ENCODE measurements around the gene PDZD2.
"Not testable (repeated sequence)": the region's sequence is repeated elsewhere in the genome, so short reads cannot be mapped to it uniquely, and the experiment has no call there.

The PDZD2 gene

DNA sequence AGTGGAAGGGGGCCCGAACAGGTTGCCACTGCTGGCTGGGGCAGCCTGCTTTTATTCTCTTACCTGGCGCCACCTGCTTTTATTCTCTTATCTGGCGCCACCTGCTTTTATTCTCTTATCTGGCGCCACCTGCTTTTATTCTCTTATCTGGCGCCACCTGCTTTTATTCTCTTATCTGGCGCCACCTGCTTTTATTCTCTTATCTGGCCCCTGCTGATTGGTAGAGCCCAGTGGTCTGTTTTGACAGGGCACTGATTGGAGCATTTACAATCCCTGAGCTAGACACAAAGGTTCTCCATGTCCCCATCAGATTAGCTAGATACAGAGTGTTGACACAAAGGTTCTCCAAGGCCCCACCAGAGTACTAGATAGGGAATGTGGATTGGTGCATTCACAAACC, 52.5 kb downstream of the PDZD2 start:
- not testable (repeated sequence) for H3K36me3 Mint-ChIP-seq (ENCODE audit: low read depth); DNase-seq; ATAC-seq; H3K9me3 Mint-ChIP-seq; H3K4me3 Mint-ChIP-seq; H3K4me1 Mint-ChIP-seq; H3K27me3 Mint-ChIP-seq; H3K27ac Mint-ChIP-seq

DNA sequence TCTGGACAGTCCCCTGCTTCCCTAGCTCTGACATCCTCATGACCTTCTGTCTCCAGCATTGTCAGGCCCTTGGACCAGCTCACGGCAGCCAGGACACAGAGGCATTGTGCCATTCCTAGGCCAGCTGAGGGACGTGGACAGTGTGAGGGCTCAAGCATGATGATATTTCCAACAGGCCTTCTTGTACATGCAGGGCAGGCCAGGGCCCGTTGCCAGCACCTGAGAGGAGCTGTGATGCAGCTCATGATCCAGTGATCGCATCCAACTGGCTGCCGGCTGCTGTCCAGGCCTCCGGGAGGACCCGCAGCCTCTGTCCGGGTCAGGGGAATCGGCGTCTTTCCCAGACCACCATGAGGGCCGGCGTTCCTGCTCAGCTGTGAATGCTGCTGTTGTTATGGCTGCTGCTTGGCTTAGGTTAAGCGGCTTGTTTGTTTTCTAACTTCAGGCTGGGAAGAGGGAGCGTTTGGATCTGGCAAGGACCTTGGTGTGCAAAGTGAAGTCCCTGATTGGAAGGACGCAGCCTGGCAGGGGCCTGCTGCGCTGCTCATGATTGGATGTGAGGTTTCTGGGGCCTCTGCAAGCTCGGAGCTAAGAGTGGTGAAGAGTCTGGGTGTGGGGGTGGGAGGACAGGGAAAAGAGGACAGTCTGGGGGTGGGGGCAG, 53.8 kb downstream of the PDZD2 start:
- Mint-ChIP-seq H3K27me3 (no peaks in the 10 kb centered on the region), H3K27ac (no peak overlapping the region), H3K9me3 (no peaks in the 10 kb centered on the region), H3K36me3 (ENCODE audit: low read depth) (no peaks in the 10 kb centered on the region), H3K4me1 (no peaks in the 10 kb centered on the region), H3K4me3 (no peak overlapping the region)
- no peak for DNase-seq
- no peak for ATAC-seq

DNA sequence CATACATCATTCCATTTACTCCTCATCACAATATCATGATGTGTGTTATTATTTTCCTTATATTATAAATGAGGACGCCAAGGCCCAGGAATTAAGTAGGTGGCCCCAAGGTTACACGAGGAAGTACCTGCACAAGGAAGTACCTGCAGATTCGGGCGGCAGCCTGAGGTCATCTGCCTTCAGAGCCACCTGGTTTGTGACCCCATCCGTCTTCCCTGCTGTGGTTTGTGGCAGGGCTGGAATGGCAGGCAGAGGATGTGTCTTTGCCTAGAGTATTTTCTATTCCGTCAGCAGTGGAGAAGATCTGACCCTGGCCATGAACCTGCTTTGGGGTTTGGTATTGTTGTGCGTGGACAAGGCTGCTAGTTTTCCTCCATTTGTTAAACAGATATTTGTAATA, 59.7 kb downstream of the PDZD2 start:
- Mint-ChIP-seq H3K4me1 (no peaks in the 10 kb centered on the region), H3K27me3 (peaks cover 6% of the 10 kb centered on the region), H3K27ac (no peak overlapping the region), H3K9me3 (no peaks in the 10 kb centered on the region), H3K36me3 (ENCODE audit: low read depth) (no peaks in the 10 kb centered on the region), H3K4me3 (no peak overlapping the region)
- ATAC-seq: no peak
- DNase-seq: no peak

DNA sequence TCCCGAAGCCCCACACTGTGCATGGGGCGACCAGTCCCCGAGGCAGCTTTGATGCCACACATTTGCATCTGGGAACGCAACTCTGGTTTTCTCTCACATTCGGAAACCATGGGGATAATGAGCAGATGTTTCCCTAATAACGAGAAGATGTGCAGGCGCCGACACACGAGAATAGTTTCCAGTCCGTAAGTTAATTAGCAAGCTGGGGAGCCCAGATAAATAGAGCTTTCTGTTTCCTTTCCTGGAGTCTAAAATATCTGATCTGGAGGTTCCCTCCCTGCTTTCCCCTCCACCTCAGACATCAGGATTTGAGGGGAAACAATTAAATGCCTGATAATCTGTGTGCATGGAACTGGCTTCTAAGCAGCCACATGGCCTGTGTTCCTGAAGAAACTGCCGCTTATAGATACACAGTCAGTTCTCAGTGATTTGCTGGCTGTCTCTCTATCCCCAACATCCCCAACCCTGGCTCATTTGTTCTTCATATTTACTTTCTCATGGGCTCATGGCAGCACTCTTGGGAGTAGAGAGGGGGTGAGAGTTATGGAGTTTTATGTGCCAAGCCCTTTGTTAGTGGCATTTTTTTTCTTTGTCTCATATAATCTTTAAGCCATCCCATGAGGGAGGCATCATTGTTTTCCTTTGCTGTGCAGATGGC, 62.8 kb downstream of the PDZD2 start:
- Mint-ChIP-seq H3K27ac (no peak overlapping the region), H3K4me3 (no peak overlapping the region), H3K27me3 (peaks cover 9% of the 10 kb centered on the region), H3K9me3 (no peaks in the 10 kb centered on the region), H3K4me1 (no peaks in the 10 kb centered on the region), H3K36me3 (ENCODE audit: low read depth) (no peaks in the 10 kb centered on the region)
- ATAC-seq (no peak), DNase-seq (no peak)

DNA sequence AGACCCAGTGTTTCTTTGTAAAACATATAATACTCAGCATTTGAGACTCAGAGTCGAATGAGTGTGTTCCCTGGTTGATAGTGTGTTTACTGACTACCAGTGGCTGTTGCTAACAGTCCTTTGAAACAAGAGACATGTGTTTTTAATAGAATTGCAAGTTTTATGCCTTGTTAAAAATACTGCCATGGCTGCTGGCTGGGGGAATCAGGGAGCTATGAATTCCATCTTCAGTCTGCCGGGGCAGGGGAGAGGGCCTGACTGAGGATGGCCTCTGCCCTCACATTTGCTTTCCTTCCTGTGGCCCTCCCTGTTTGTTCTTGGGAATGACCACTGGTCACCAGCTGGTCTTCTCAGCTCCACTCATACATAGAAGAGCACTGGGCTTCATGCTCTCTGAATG, 63.8 kb downstream of the PDZD2 start:
- DNase-seq (no peak), ATAC-seq (no peak)
- Mint-ChIP-seq H3K4me3 (no peak overlapping the region), H3K36me3 (ENCODE audit: low read depth) (no peaks in the 10 kb centered on the region), H3K4me1 (no peaks in the 10 kb centered on the region), H3K9me3 (no peaks in the 10 kb centered on the region), H3K27ac (no peak overlapping the region), H3K27me3 (peaks cover 9% of the 10 kb centered on the region)

DNA sequence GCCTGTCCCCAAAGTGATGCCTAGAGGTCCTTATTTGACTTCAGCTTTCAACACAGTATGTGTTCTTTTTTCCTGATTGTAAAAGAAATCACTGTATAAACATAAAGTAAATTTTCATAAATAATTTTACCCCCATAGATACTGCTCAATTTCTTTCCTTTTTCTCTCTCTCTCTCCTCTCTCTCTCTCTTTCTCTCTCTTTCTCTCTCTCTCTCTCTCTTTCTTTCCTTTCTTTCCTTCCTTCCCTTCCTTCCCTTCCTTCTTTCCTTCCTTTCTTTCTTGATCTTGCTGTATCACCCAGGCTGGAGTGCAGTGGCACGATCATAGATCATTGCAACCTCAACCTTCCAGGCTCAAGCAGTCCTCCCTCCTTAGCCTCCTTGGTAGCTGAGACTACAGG, 64.8 kb downstream of the PDZD2 start:
- Mint-ChIP-seq H3K4me1 (no peaks in the 10 kb centered on the region), H3K9me3 (no peaks in the 10 kb centered on the region), H3K36me3 (ENCODE audit: low read depth) (no peaks in the 10 kb centered on the region), H3K4me3 (no peak overlapping the region), H3K27me3 (peaks cover 9% of the 10 kb centered on the region), H3K27ac (no peak overlapping the region)
- ATAC-seq (no peak), DNase-seq (no peak)

DNA sequence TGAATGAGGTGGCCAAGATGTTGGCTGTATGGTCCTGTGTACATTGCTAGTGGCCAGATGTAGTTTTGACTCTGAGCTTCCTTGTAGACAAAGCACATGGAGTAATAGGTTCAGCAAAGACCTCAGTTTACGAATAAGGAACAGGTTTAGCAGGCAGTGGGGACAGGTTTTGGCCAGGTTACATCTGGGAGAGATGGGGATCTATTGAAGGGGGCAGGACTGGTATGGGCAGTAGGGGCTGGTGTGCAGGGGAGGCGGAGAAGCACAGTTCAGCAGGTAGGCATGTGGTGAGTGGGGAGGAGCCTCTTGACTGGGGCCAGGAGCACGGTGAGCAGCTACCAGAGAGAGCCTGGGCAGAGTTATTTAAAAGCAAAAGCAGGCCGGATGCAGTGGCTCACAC, 67.3 kb downstream of the PDZD2 start:
- DNase-seq (no peak), ATAC-seq (no peak)
- no peaks in the 10 kb centered on the region for H3K9me3 Mint-ChIP-seq

DNA sequence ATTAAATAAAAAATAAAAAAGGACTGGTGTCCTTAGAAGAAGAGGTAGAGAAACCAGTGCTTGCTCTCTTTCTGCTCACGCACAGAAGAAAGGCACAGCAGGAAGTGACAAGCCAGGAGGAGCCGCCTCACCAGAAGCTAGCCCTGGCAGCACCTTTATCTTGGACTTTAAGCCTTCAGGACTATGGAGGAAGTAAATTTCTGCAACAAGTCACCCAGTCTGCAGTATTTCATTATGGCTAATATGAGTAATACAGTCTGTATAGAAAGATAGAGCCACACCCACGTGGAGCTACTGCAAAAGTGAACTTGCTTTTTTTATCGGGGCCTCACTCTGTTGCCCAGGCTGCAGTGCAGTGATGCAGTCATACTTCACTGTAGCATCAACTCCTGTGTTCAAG, 68.4 kb downstream of the PDZD2 start:
- no peaks in the 10 kb centered on the region for H3K9me3 Mint-ChIP-seq
- peaks cover 5% of the 10 kb centered on the region for H3K27me3 Mint-ChIP-seq
- H3K4me3 Mint-ChIP-seq: no peak overlapping the region
- no peaks in the 10 kb centered on the region for H3K36me3 Mint-ChIP-seq (ENCODE audit: low read depth)
- no peak overlapping the region for H3K27ac Mint-ChIP-seq
- H3K4me1 Mint-ChIP-seq: no peaks in the 10 kb centered on the region
- ATAC-seq: no peak
- DNase-seq: no peak

More for the DNA sequence above, 67.3 kb downstream of the PDZD2 start:
- no peak overlapping the region for H3K27ac Mint-ChIP-seq
- peaks cover 9% of the 10 kb centered on the region for H3K27me3 Mint-ChIP-seq
- no peak overlapping the region for H3K4me3 Mint-ChIP-seq
- H3K36me3 Mint-ChIP-seq (ENCODE audit: low read depth): no peaks in the 10 kb centered on the region
- H3K4me1 Mint-ChIP-seq: no peaks in the 10 kb centered on the region

DNA sequence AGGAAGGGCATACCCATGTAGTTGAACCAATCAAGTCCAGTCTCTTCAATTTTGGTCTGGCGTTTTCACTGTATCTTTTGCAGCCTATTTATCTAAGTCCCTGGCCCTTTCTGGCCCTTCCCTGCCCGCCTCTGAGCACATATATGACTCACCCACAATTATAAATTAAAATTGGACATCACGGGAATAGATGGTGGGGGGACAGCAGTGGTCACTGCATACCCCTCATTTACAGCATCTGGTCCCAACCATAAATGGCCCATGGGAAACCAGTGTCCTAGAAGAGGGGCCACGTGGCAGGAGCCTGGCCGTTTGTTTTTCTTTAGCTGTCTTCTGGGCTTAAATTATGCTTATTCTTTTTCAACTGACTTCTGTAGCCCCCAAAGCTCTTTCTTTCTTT, 69.2 kb downstream of the PDZD2 start:
- Mint-ChIP-seq H3K9me3 (no peaks in the 10 kb centered on the region), H3K4me3 (no peak overlapping the region), H3K36me3 (ENCODE audit: low read depth) (no peaks in the 10 kb centered on the region), H3K27ac (no peak overlapping the region), H3K4me1 (no peaks in the 10 kb centered on the region), H3K27me3 (peaks cover 5% of the 10 kb centered on the region)
- no peak for DNase-seq
- no peak for ATAC-seq

DNA sequence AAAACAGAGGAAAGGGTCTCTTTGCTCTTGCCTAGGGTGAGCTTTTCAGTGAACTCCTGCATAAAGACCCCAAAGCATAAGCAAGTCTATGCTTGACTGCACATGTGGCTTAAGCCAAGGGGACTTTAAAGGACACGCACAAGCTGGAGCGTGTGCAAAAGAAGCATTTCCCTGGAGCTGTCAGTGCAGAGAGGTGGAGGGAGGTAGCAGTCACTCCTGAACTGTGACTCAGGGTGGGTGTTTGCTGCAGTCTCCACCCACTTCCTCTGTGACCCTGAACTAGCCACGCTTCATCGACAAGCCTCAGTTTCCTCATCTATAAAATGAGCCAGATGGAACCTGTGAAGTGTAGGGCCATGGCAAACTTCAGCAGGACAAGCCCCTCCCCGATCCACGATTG, 72.4 kb downstream of the PDZD2 start:
- ATAC-seq: peak; percentile 20
- H3K4me1 Mint-ChIP-seq: no peaks in the 10 kb centered on the region
- H3K4me3 Mint-ChIP-seq: no peak overlapping the region
- H3K27ac Mint-ChIP-seq: no peak overlapping the region
- no peaks in the 10 kb centered on the region for H3K27me3 Mint-ChIP-seq
- DNase-seq: no peak
- no peaks in the 10 kb centered on the region for H3K9me3 Mint-ChIP-seq
- no peaks in the 10 kb centered on the region for H3K36me3 Mint-ChIP-seq (ENCODE audit: low read depth)

DNA sequence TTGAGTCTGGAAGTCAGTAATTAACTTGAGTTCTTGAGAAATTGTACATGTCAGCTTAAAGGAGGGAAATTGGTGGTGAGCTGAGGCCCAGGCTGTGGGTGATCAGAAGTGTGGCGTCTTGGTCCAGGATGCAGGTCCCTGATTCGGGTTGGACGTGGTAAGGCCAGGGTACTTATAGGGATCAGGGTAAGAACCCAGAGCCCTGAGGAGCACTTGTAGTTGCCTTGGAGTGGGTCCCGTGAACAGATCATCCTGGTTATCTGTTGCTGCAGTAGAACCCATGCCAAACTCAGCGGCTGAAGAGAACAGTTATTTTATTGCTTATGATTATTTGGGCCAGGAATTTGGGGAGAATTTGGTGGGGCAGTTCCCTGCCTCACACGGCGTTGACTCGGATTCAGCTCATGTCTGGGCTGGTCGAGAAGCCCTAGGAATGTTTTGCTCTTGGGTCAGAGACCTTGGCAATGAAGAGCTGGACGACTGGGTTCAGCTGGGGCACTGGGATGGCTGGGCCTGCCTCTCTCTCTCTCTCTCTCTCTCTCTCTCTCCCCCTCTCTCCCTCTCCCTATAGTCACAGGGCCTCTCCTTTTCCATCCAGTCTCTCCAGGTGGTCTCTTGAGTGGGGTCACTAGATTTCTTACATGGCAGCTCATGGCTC, 73.1 kb downstream of the PDZD2 start:
- Mint-ChIP-seq H3K36me3 (ENCODE audit: low read depth) (no peaks in the 10 kb centered on the region), H3K4me3 (no peak overlapping the region), H3K27me3 (no peaks in the 10 kb centered on the region), H3K9me3 (no peaks in the 10 kb centered on the region), H3K4me1 (no peaks in the 10 kb centered on the region), H3K27ac (no peak overlapping the region)
- ATAC-seq: no peak
- DNase-seq: no peak

DNA sequence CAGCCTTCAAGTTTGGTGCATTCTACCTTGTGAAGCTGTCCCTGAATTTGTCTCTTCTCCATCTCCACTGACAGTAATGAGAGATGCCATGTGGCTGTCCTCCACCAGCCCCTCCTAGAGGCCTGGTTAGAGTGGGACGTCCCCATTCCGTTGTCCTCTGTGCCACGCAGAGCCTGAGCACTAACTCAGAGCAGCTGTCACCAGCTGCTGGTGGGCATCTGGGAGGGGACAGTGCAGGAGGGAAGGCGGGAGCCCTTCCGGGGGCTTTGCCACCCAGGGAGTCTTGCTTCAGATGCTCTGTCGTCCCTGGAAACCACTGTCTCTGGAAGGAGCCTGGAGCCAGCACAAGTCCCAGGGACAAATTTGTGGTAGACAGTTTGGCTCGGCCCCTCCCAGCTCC, 78.6 kb downstream of the PDZD2 start:
- Mint-ChIP-seq H3K9me3 (no peaks in the 10 kb centered on the region), H3K4me3 (no peak overlapping the region), H3K36me3 (ENCODE audit: low read depth) (no peaks in the 10 kb centered on the region), H3K4me1 (no peaks in the 10 kb centered on the region), H3K27me3 (no peaks in the 10 kb centered on the region), H3K27ac (no peak overlapping the region)
- ATAC-seq (no peak), DNase-seq (no peak)

DNA sequence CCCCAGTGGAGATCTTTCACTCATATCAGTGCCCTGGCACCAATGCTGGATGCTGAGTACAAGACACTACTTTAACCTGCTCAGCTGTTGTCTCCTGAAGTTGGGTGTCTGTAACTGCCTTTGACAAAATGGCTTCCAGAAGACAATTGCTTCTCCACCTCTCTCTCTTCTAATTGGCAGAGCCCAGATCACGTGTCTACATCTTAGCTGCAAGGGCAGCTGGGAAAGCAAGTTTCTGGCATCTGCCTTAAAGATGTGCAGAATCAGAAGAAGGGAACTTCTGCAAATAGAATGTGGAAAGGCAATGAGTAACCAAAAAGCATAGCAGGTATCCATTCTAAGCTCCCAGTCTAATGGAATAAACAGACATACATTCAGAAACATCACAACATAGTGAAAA, 81.1 kb downstream of the PDZD2 start:
- H3K27me3 Mint-ChIP-seq: no peaks in the 10 kb centered on the region
- no peak overlapping the region for H3K4me3 Mint-ChIP-seq
- H3K4me1 Mint-ChIP-seq: no peaks in the 10 kb centered on the region
- no peak for ATAC-seq
- H3K27ac Mint-ChIP-seq: no peak overlapping the region
- H3K36me3 Mint-ChIP-seq (ENCODE audit: low read depth): no peaks in the 10 kb centered on the region
- no peaks in the 10 kb centered on the region for H3K9me3 Mint-ChIP-seq
- no peak for DNase-seq

DNA sequence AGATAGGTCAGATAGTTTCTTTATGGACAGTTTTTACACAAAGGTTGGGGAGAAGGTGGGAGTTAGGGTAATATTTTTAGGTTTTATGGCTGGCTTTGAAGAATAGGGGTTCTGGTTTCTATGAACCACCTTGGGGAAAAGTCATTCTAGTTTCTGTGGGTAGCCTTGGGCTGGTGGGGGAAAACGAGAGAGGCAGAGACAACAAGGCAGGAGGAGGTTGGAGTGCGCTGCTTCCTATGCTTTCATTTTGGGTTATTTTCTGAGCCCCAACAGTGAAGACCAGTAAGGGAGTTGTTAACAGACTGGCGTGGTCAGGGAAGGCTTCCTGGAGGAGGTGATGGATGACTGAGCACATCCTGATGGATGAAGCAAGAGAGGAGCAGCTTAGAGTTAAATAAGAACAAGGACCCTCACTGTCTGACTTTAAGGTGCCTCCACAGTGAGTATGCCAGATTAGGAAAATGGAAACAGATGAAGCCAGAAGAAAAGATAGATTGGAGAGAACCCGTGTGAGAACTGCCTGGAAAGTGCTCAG, 81.9 kb downstream of the PDZD2 start:
- H3K9me3 Mint-ChIP-seq: no peaks in the 10 kb centered on the region

DNA sequence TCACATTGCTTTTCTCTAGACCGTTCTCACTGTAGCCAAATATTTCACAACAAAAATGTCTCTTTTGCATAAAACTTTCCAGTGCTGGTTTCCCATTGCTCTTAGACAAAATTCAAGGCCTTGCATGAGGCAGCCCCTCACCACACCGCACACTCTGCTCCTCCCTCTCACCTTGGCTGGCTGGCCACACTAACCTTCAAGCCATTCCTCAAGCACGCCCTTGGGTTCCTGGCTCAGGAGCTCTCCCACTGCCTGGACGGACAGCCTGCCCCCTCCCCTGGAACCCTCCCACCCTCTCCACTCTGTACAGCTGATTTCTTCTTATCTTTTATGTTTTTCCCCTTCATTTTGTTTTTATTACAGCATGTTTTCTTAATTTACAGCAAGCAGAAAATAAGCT, 83.2 kb downstream of the PDZD2 start:
- DNase-seq: no peak
- no peaks in the 10 kb centered on the region for H3K4me1 Mint-ChIP-seq
- no peak overlapping the region for H3K27ac Mint-ChIP-seq
- H3K4me3 Mint-ChIP-seq: no peak overlapping the region
- H3K36me3 Mint-ChIP-seq (ENCODE audit: low read depth): no peaks in the 10 kb centered on the region
- ATAC-seq: no peak
- no peaks in the 10 kb centered on the region for H3K27me3 Mint-ChIP-seq
- H3K9me3 Mint-ChIP-seq: no peaks in the 10 kb centered on the region

More for the DNA sequence above, 81.9 kb downstream of the PDZD2 start:
- Mint-ChIP-seq H3K4me3 (no peak overlapping the region), H3K4me1 (no peaks in the 10 kb centered on the region), H3K27ac (no peak overlapping the region), H3K27me3 (no peaks in the 10 kb centered on the region), H3K36me3 (ENCODE audit: low read depth) (no peaks in the 10 kb centered on the region)
- ATAC-seq (no peak), DNase-seq (no peak)
